ENCODE measurements around the gene LIN54. TPM values are rescaled to one million over a fixed set of nuclear protein-coding genes. Genes with fewer than 3 reads are reported as not detected.

The LIN54 gene
- total and polyA plus RNA-seq, 9 donors: 3.8 to 10.0 (median 7.4) TPM

- 6 to 42% (median 7%) methylated on average over 3 of the region's 3 CpGs for WGBS, 3 donors
- Histone ChIP-seq H3K27me3 (no peaks in the 10 kb centered on the region), H3K9me3 (no peaks in the 10 kb centered on the region), H3K36me3 (no peaks in the 10 kb centered on the region), H3K27ac (peak overlapping the region in 1 of 2 donors; percentile 24), H3K4me3 (no peak overlapping the region), H3K4me1 (ENCODE audit: insufficient read depth) (peaks cover 16% of the 10 kb centered on the region)
- TF ChIP-seq POLR2A (IDR thresholded peaks at IDR 0.05): no peak
- TF ChIP-seq CTCF (IDR thresholded peaks at IDR 0.05): no peak
- TF ChIP-seq EP300 (IDR thresholded peaks at IDR 0.05): no peak
- peak in 1 of 5 donors; percentile 34 for DNase-seq
- intact Hi-C loops (cut with DNase I): loop anchor here in 3 of 4 donors (5.0 to 10.0 kb wide), 4 partner anchors 99 to 141 kb away; partner anchors contain the start of genes LIN54 (in 2 of the 3), COPS4 (in 1 of the 3) and SCD5 (in 1 of the 3)
These were observed 116.7 kb downstream of the LIN54 start for GRCh38 chr4:82893942-82894341.

GRCh38 chr4:82892467-82892802, 118.2 kb downstream of the LIN54 start:
- H3K4me3 ChIP-seq: no peak overlapping the region
- H3K27ac ChIP-seq: no peak overlapping the region
- peaks cover 14% of the 10 kb centered on the region for H3K4me1 ChIP-seq (ENCODE audit: insufficient read depth)
- H3K27me3 ChIP-seq: no peaks in the 10 kb centered on the region
- H3K9me3 ChIP-seq: no peaks in the 10 kb centered on the region
- intact Hi-C loops (cut with DNase I): loop anchor here in 3 of 4 donors (5.0 to 10.0 kb wide), 4 partner anchors 98 to 142 kb away; partner anchors contain the start of genes LIN54 (in 2 of the 3), COPS4 (in 1 of the 3) and SCD5 (in 1 of the 3)
- no peaks in the 10 kb centered on the region for H3K36me3 ChIP-seq
- WGBS, 3 donors: 49 to 67% (median 51%) methylated on average over 1 of the region's 1 CpG
- TF ChIP-seq EP300 (IDR thresholded peaks at IDR 0.05): no peak
- no peak for TF ChIP-seq CTCF (IDR thresholded peaks at IDR 0.05)
- TF ChIP-seq POLR2A (IDR thresholded peaks at IDR 0.05): no peak
- DNase-seq: no peak

GRCh38 chr4:82891707-82892466, 118.7 kb downstream of the LIN54 start:
- 12 to 19% (median 13%) methylated on average over 7 of the region's 7 CpGs for WGBS, 3 donors
- Histone ChIP-seq H3K4me3 (peak overlapping the region; percentile 76), H3K27me3 (no peaks in the 10 kb centered on the region), H3K27ac (peak overlapping the region; percentile 39 to 93), H3K36me3 (no peaks in the 10 kb centered on the region), H3K9me3 (no peaks in the 10 kb centered on the region), H3K4me1 (ENCODE audit: insufficient read depth) (peaks cover 13% of the 10 kb centered on the region)
- TF ChIP-seq CTCF (IDR thresholded peaks at IDR 0.05) (no peak), EP300 (IDR thresholded peaks at IDR 0.05) (no peak), POLR2A (IDR thresholded peaks at IDR 0.05) (no peak)
- no peak for DNase-seq
- intact Hi-C loops (cut with DNase I): loop anchor here in 3 of 4 donors (5.0 to 10.0 kb wide), 4 partner anchors 97 to 143 kb away; partner anchors contain the start of genes LIN54 (in 2 of the 3), COPS4 (in 1 of the 3) and SCD5 (in 1 of the 3)

- no peaks in the 10 kb centered on the region for H3K36me3 ChIP-seq
- no peaks in the 10 kb centered on the region for H3K27me3 ChIP-seq
- H3K27ac ChIP-seq: peak within 1 kb of the TSS; percentile 39 to 93
- intact Hi-C loops (cut with DNase I): loop anchor here in 3 of 4 donors (5.0 to 10.0 kb wide), 4 partner anchors 96 to 144 kb away; partner anchors contain the start of genes LIN54 (in 2 of the 3), COPS4 (in 1 of the 3) and SCD5 (in 1 of the 3)
- H3K4me1 ChIP-seq (ENCODE audit: insufficient read depth): peaks cover 12% of the 10 kb centered on the region
- TF ChIP-seq POLR2A (IDR thresholded peaks at IDR 0.05) (peak; percentile 93), CTCF (IDR thresholded peaks at IDR 0.05) (no peak), EP300 (IDR thresholded peaks at IDR 0.05) (no peak)
- H3K9me3 ChIP-seq: no peaks in the 10 kb centered on the region
- WGBS, 3 donors: 0 to 1% (median 0%) methylated on average over 52 to 71 of the region's 71 CpGs
- peak within 1 kb of the TSS; percentile 76 for H3K4me3 ChIP-seq
- peak; percentile 93 to 97 (median 95) for DNase-seq
These were observed 119.5 kb downstream of the LIN54 start, which contains the start of gene SEC31A for GRCh38 chr4:82890901-82891706. TSS of gene SEC31A (minus strand) at chr4:82891153. CDS start at chr4:82881936, 9,217 bp downstream.
